H1 (cell line): ENCODE measurements around the gene SNED1. TPM values are rescaled to one million over a fixed set of nuclear protein-coding genes. Genes with fewer than 3 reads are reported as not detected.

Experiments used
- BACH1 ChIP-seq: IDR thresholded peaks from 2 replicates; pipeline ENCODE4 v1.6.1; 2012; ENCODE audit warnings: low read length, improper control_type of control experiment
- BRCA1 ChIP-seq: IDR thresholded peaks from 2 replicates; pipeline ENCODE4 v1.6.1; 2012; ENCODE audit warnings: low read depth, low read length, improper control_type of control experiment
- FOSL1 ChIP-seq: IDR thresholded peaks from 2 replicates; pipeline ENCODE4 v1.6.1; 2011; ENCODE audit warnings: mild to moderate bottlenecking, low read depth, low read length, moderate library complexity; ENCODE audit not compliant: insufficient read depth
- HDAC2 ChIP-seq, 2 experiments: fragments of 300-600 bp in 1 of 2; sonication (generic) in 1 of 2; IDR thresholded peaks; 2 replicates each; pipeline ENCODE4 v1.6.1; 2011 to 2012; ENCODE audit warnings: low read depth in 2 of 2, low read length in 2 of 2, mild to moderate bottlenecking in 2 of 2, moderate library complexity in 2 of 2, borderline replicate concordance in 1 of 2, inconsistent platforms in 1 of 2
- PHF8 ChIP-seq: fragments of 200-600 bp; sonication (generic); conservative IDR thresholded peaks from 2 replicates; pipeline ENCODE4 v1.7.1; 2012; ENCODE audit warnings: low read depth, mild to moderate bottlenecking, inconsistent platforms, low read length, moderate library complexity
- RAD21 ChIP-seq, 2 experiments: IDR thresholded peaks in 1 of 2; conservative IDR thresholded peaks in 1 of 2; 2 replicates each; pipeline ENCODE4 v1.6.1; 2011; ENCODE audit warnings: low read depth in 2 of 2, low read length in 2 of 2, improper control_type of control experiment in 1 of 2, inconsistent platforms in 1 of 2, mild to moderate bottlenecking in 1 of 2, moderate library complexity in 1 of 2
- RFX5 ChIP-seq: IDR thresholded peaks from 2 replicates; pipeline ENCODE4 v1.6.1; 2011; ENCODE audit warnings: low read depth, low read length, improper control_type of control experiment, borderline replicate concordance
- SIN3A ChIP-seq, 2 experiments: IDR thresholded peaks in 1 of 2; conservative IDR thresholded peaks in 1 of 2; 2 replicates each; pipeline ENCODE4 v1.6.1; 2011 to 2012; ENCODE audit warnings: low read length in 2 of 2, improper control_type of control experiment in 1 of 2, low read depth in 1 of 2, mild to moderate bottlenecking in 1 of 2
- polyA plus RNA-seq, 7 experiments: library from polyadenylated mRNA; depleted of rRNA in 3 of 7; stranded (reverse) in 5 of 7; unstranded in 2 of 7; fragments of >200 nt in 5 of 7; fragments of 200-250 nt in 2 of 7; gene quantifications; 1 replicate in 5 of 7; 2 replicates in 1 of 7; 4 replicates in 1 of 7; pipeline versions ENCODE4 v1.2.1 to v1.2.3, GENCODE V29; 2011 to 2013; ENCODE audit warnings: missing spikeins in 2 of 7, mixed read lengths in 2 of 7
- total RNA-seq: library from RNA; stranded (reverse); fragmentation: NEBNext Ultra II Directional; extraction: Animal tissue kit (Norgen Biotek cat#: 25700); gene quantifications from 2 replicates; pipeline ENCODE4 v1.2.1, GENCODE V29; 2021
- TF ChIP-seq, protein P1 (sequence below): fragments of 300-600 bp; sonication (generic); IDR thresholded peaks from 2 replicates; pipeline ENCODE4 v1.7.1; 2012; ENCODE audit warnings: low read length, moderate library complexity, mild to moderate bottlenecking, inconsistent platforms; ENCODE audit not compliant: insufficient replicate concordance
- TF ChIP-seq, protein P2 (sequence below): IDR thresholded peaks from 2 replicates; pipeline ENCODE4 v1.6.1; 2011; ENCODE audit warnings: low read depth, mild to moderate bottlenecking, low read length; ENCODE audit not compliant: insufficient read depth

The SNED1 gene
- total and polyA plus RNA-seq, 2 of the 8 experiments (the other 6 are each of a cell fraction or from before 2014, with no cell fraction given) = 1.9 TPM

DNA sequence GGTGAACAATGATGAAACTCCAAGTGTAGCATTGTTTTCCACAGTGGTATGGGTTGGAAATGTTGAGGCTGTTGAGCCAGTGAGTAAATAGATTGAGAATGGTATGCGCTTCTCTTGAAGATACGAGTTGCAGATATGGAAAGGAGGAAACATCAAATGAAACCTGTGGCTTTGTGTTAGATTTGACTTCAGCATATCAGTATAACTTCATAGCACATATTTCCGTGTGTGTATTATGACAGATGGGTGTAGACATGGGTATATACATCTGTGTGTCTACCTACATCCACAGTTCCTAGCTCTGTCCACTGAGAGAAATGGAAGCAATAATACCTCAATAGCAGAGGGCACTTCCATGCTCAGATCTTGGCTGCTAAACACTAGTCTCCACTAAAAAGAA, 8.0 kb downstream of the SNED1 start (continued):
- TF ChIP-seq, protein P1, sequence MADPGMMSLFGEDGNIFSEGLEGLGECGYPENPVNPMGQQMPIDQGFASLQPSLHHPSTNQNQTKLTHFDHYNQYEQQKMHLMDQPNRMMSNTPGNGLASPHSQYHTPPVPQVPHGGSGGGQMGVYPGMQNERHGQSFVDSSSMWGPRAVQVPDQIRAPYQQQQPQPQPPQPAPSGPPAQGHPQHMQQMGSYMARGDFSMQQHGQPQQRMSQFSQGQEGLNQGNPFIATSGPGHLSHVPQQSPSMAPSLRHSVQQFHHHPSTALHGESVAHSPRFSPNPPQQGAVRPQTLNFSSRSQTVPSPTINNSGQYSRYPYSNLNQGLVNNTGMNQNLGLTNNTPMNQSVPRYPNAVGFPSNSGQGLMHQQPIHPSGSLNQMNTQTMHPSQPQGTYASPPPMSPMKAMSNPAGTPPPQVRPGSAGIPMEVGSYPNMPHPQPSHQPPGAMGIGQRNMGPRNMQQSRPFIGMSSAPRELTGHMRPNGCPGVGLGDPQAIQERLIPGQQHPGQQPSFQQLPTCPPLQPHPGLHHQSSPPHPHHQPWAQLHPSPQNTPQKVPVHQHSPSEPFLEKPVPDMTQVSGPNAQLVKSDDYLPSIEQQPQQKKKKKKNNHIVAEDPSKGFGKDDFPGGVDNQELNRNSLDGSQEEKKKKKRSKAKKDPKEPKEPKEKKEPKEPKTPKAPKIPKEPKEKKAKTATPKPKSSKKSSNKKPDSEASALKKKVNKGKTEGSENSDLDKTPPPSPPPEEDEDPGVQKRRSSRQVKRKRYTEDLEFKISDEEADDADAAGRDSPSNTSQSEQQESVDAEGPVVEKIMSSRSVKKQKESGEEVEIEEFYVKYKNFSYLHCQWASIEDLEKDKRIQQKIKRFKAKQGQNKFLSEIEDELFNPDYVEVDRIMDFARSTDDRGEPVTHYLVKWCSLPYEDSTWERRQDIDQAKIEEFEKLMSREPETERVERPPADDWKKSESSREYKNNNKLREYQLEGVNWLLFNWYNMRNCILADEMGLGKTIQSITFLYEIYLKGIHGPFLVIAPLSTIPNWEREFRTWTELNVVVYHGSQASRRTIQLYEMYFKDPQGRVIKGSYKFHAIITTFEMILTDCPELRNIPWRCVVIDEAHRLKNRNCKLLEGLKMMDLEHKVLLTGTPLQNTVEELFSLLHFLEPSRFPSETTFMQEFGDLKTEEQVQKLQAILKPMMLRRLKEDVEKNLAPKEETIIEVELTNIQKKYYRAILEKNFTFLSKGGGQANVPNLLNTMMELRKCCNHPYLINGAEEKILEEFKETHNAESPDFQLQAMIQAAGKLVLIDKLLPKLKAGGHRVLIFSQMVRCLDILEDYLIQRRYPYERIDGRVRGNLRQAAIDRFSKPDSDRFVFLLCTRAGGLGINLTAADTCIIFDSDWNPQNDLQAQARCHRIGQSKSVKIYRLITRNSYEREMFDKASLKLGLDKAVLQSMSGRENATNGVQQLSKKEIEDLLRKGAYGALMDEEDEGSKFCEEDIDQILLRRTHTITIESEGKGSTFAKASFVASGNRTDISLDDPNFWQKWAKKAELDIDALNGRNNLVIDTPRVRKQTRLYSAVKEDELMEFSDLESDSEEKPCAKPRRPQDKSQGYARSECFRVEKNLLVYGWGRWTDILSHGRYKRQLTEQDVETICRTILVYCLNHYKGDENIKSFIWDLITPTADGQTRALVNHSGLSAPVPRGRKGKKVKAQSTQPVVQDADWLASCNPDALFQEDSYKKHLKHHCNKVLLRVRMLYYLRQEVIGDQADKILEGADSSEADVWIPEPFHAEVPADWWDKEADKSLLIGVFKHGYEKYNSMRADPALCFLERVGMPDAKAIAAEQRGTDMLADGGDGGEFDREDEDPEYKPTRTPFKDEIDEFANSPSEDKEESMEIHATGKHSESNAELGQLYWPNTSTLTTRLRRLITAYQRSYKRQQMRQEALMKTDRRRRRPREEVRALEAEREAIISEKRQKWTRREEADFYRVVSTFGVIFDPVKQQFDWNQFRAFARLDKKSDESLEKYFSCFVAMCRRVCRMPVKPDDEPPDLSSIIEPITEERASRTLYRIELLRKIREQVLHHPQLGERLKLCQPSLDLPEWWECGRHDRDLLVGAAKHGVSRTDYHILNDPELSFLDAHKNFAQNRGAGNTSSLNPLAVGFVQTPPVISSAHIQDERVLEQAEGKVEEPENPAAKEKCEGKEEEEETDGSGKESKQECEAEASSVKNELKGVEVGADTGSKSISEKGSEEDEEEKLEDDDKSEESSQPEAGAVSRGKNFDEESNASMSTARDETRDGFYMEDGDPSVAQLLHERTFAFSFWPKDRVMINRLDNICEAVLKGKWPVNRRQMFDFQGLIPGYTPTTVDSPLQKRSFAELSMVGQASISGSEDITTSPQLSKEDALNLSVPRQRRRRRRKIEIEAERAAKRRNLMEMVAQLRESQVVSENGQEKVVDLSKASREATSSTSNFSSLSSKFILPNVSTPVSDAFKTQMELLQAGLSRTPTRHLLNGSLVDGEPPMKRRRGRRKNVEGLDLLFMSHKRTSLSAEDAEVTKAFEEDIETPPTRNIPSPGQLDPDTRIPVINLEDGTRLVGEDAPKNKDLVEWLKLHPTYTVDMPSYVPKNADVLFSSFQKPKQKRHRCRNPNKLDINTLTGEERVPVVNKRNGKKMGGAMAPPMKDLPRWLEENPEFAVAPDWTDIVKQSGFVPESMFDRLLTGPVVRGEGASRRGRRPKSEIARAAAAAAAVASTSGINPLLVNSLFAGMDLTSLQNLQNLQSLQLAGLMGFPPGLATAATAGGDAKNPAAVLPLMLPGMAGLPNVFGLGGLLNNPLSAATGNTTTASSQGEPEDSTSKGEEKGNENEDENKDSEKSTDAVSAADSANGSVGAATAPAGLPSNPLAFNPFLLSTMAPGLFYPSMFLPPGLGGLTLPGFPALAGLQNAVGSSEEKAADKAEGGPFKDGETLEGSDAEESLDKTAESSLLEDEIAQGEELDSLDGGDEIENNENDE = no peak
- TF ChIP-seq BRCA1 = no peak
- TF ChIP-seq SIN3A (conservative IDR thresholded peaks at IDR 0.05 in 1 of 2, IDR thresholded peaks at IDR 0.05 in 1 of 2; ENCODE audit: low read depth in 1 of 2, low read length in 2 of 2) = no peak
- no peak for TF ChIP-seq PHF8
- TF ChIP-seq, protein P2, sequence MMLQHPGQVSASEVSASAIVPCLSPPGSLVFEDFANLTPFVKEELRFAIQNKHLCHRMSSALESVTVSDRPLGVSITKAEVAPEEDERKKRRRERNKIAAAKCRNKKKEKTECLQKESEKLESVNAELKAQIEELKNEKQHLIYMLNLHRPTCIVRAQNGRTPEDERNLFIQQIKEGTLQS = no peak
- TF ChIP-seq BACH1 = no peak
- no peak for TF ChIP-seq HDAC2 (IDR thresholded peaks at IDR 0.05; ENCODE audit: borderline replicate concordance in 1 of 2, low read depth in 2 of 2, low read length in 2 of 2)
- TF ChIP-seq RFX5 = no peak
- no peak for TF ChIP-seq FOSL1
- no peak for TF ChIP-seq RAD21 (IDR thresholded peaks at IDR 0.05 in 1 of 2, conservative IDR thresholded peaks at IDR 0.05 in 1 of 2; ENCODE audit: low read depth in 2 of 2, low read length in 2 of 2)
